Keratinocyte (primary cell): ENCODE measurements around the gene FHIT.

Experiments
- EZH2 ChIP-seq: IDR thresholded peaks from one replicate; pipeline ENCODE4 v1.6.1; 2012; ENCODE audit warnings: inconsistent platforms, mild to moderate bottlenecking, low read length, moderate library complexity
- TF ChIP-seq, protein P1 (sequence below), 3 experiments: IDR thresholded peaks in 1 of 3; conservative IDR thresholded peaks in 1 of 3; optimal IDR thresholded peaks in 1 of 3; 2 replicates in 2 of 3; 3 replicates in 1 of 3; pipeline versions ENCODE3 to v1.5.1; 2011; ENCODE audit warnings: low read length in 3 of 3, mild to moderate bottlenecking in 3 of 3, moderate library complexity in 2 of 3, control low read depth in 1 of 3, inconsistent platforms in 1 of 3; ENCODE audit not compliant: insufficient read depth in 2 of 3; ENCODE audit errors: extremely low read depth in 1 of 3

- TF ChIP-seq EZH2, result no peak
- TF ChIP-seq, protein P1, sequence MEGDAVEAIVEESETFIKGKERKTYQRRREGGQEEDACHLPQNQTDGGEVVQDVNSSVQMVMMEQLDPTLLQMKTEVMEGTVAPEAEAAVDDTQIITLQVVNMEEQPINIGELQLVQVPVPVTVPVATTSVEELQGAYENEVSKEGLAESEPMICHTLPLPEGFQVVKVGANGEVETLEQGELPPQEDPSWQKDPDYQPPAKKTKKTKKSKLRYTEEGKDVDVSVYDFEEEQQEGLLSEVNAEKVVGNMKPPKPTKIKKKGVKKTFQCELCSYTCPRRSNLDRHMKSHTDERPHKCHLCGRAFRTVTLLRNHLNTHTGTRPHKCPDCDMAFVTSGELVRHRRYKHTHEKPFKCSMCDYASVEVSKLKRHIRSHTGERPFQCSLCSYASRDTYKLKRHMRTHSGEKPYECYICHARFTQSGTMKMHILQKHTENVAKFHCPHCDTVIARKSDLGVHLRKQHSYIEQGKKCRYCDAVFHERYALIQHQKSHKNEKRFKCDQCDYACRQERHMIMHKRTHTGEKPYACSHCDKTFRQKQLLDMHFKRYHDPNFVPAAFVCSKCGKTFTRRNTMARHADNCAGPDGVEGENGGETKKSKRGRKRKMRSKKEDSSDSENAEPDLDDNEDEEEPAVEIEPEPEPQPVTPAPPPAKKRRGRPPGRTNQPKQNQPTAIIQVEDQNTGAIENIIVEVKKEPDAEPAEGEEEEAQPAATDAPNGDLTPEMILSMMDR (optimal IDR thresholded peaks at IDR 0.05 in 1 of 3, IDR thresholded peaks at IDR 0.05 in 1 of 3, conservative IDR thresholded peaks at IDR 0.05 in 1 of 3; ENCODE audit: extremely low read depth in 1 of 3, insufficient read depth in 2 of 3, low read length in 3 of 3), result no peak
These were observed 1525.0 kb downstream of the FHIT start for GRCh38 chr3:59726279-59726678.
